Uterus (tissue), 4 donors: ENCODE measurements around the gene ZNF865. TPM values are rescaled to one million over a fixed set of nuclear protein-coding genes. Genes with fewer than 3 reads are reported as not detected.

ENCODE experiments used
- DNase-seq, 2 donors: peaks; one replicate each; pipeline ENCODE4 v3.0.0-alpha.2; 2019 to 2020
- H3K27ac ChIP-seq, 2 donors: fragments of 200-600 bp; sonication (generic); 1 replicate in 1 of 2; 2 replicates in 1 of 2; pipeline ENCODE4 v1.5.1; 2016 to 2018
- H3K27me3 ChIP-seq, 2 donors: fragments of 200-600 bp; sonication (generic); one replicate each; pipeline ENCODE4 v1.5.1; 2018 to 2019; ENCODE audit warnings: control low read depth in 1 of 2
- H3K36me3 ChIP-seq, 2 donors: fragments of 200-600 bp; sonication (generic); one replicate each; pipeline ENCODE4 v1.5.1; 2019; ENCODE audit warnings: control low read depth in 1 of 2
- H3K4me1 ChIP-seq, 2 donors: fragments of 200-600 bp; sonication (generic); one replicate each; pipeline ENCODE4 v1.5.1; 2018 to 2019; ENCODE audit warnings: control low read depth in 1 of 2
- H3K4me3 ChIP-seq, 2 donors: fragments of 200-600 bp; sonication (generic); 1 replicate in 1 of 2; 2 replicates in 1 of 2; pipeline ENCODE4 v1.5.1; 2018 to 2019; ENCODE audit warnings: mild to moderate bottlenecking in 1 of 2
- H3K9me3 ChIP-seq, 2 donors: fragments of 200-600 bp; sonication (generic); one replicate each; pipeline ENCODE4 v1.5.1; 2019; ENCODE audit warnings: control low read depth in 1 of 2
- CTCF ChIP-seq, 4 experiments: fragments of 200-600 bp in 2 of 4; fragments of 450-650 bp in 2 of 4; sonication (generic) in 2 of 4; IDR thresholded peaks; one replicate each; pipeline ENCODE4 v1.5.1; 2016 to 2019; ENCODE audit warnings: antibody characterized with exemption in 4 of 4, mild to moderate bottlenecking in 2 of 4, moderate library complexity in 1 of 4
- POLR2A ChIP-seq, 2 donors: fragments of 450-650 bp; IDR thresholded peaks; one replicate each; pipeline ENCODE4 v1.6.1; 2016; ENCODE audit warnings: antibody characterized with exemption in 2 of 2, mild to moderate bottlenecking in 1 of 2, moderate library complexity in 1 of 2
- intact Hi-C: fragments of 100-400 bp; cut with DNase I; formaldehyde crosslinking; loops from one replicate; pipeline ENCODE4 v1.15.1; 2023; ENCODE audit warnings: low total_unique reads
- total RNA-seq, 4 donors: library from RNA; depleted of rRNA in 3 of 4; stranded (reverse); fragments of >200 nt in 3 of 4; gene quantifications; one replicate each; pipeline versions ENCODE4 v1.1.0 to v1.2.4, GENCODE V29; 2014 to 2023
- donor health status: DM: yes; HTN: yes; CAD: no.

ZNF865 gene
- total RNA-seq, 4 donors from 2014 or later = 2.0 to 24.2 (median 3.2) TPM; not detected in 1

GRCh38 chr19:55643003-55643886, 37.8 kb downstream of the ZNF865 start, which contains the start of gene ZNF581:
ZNF581 (plus strand) TSS chr19:55643649; CDS start chr19:55644572, 923 bp downstream.
- Histone ChIP-seq H3K4me1 (peaks cover 0 to 17% of the 10 kb centered on the region in 2 donors), H3K4me3 (peak within 1 kb of the TSS; percentile 72 to 94), H3K36me3 (no peaks in the 10 kb centered on the region), H3K27ac (peak within 1 kb of the TSS; percentile 88 to 98), H3K9me3 (no peaks in the 10 kb centered on the region), H3K27me3 (no peaks in the 10 kb centered on the region)
- intact Hi-C loops = loop anchor here (10.0 kb wide), 1 partner anchor 528 kb away; the partner anchor contains the start of gene PPP1R12C
- TF ChIP-seq POLR2A (IDR thresholded peaks at IDR 0.05) (peak in 1 of 2 donors; percentile 23), CTCF (IDR thresholded peaks at IDR 0.05) (peak in 2 of 4 experiments; percentile 20 to 28)
- peak; percentile 70 to 76 for DNase-seq

- Histone ChIP-seq H3K9me3 (no peaks in the 10 kb centered on the region), H3K4me3 (peak overlapping the region; percentile 72 to 94), H3K36me3 (no peaks in the 10 kb centered on the region), H3K4me1 (peaks cover 0 to 17% of the 10 kb centered on the region in 2 donors), H3K27me3 (no peaks in the 10 kb centered on the region), H3K27ac (peak overlapping the region; percentile 88 to 98)
- intact Hi-C loops = loop anchor here (10.0 kb wide), 1 partner anchor 529 kb away; the partner anchor contains the start of gene PPP1R12C
- no peak for TF ChIP-seq POLR2A (IDR thresholded peaks at IDR 0.05)
- TF ChIP-seq CTCF (IDR thresholded peaks at IDR 0.05) = no peak
- no peak for DNase-seq
Observed at GRCh38 chr19:55643887-55644176, 38.4 kb downstream of the ZNF865 start.

- TF ChIP-seq CTCF (IDR thresholded peaks at IDR 0.05) (no peak), POLR2A (IDR thresholded peaks at IDR 0.05) (no peak)
- Histone ChIP-seq H3K27me3 (no peaks in the 10 kb centered on the region), H3K36me3 (no peaks in the 10 kb centered on the region), H3K4me1 (peaks cover 0 to 22% of the 10 kb centered on the region in 2 donors), H3K4me3 (peak overlapping the region; percentile 72 to 94), H3K9me3 (no peaks in the 10 kb centered on the region), H3K27ac (peak overlapping the region in 1 of 2 donors; percentile 88)
- DNase-seq = no peak
- intact Hi-C loops = loop anchor here (10.0 kb wide), 1 partner anchor 530 kb away; the partner anchor contains the start of gene PPP1R12C
Observed at GRCh38 chr19:55644191-55644833, 38.9 kb downstream of the ZNF865 start.

- Histone ChIP-seq H3K27me3 (no peaks in the 10 kb centered on the region), H3K27ac (no peak overlapping the region), H3K36me3 (no peaks in the 10 kb centered on the region), H3K4me1 (peaks cover 0 to 23% of the 10 kb centered on the region in 2 donors), H3K9me3 (no peaks in the 10 kb centered on the region), H3K4me3 (no peak overlapping the region)
- TF ChIP-seq POLR2A (IDR thresholded peaks at IDR 0.05) = no peak
- TF ChIP-seq CTCF (IDR thresholded peaks at IDR 0.05) = no peak
- intact Hi-C loops = loop anchor here (10.0 kb wide), 1 partner anchor 530 kb away; the partner anchor contains the start of gene PPP1R12C
- DNase-seq = no peak
Observed at GRCh38 chr19:55644842-55645511, 39.5 kb downstream of the ZNF865 start.
